IPS DF 4.7 (cell line): ENCODE results near the gene PROZ.

Experiments
- DNase-seq: peaks from one replicate; pipeline ENCODE4 v3.0.0-alpha.2; 2013; ENCODE audit warnings: low spot score; ENCODE audit errors: extremely low read depth

Gene PROZ

GRCh38 chr13:113176822-113177221 lies 18.4 kb downstream of the PROZ start:
- DNase-seq, result no peak

GRCh38 chr13:113178070-113178895 lies 19.8 kb downstream of the PROZ start:
- DNase-seq, result no peak

GRCh38 chr13:113178896-113179167 lies 20.4 kb downstream of the PROZ start:
- DNase-seq, result no peak

- no peak for DNase-seq
These were observed 21.2 kb downstream of the PROZ start for GRCh38 chr13:113179374-113180230.

- no peak for DNase-seq
These were observed 23.6 kb downstream of the PROZ start for GRCh38 chr13:113182046-113182445.

- no peak for DNase-seq
These were observed 25.1 kb downstream of the PROZ start for GRCh38 chr13:113183450-113184129.

- no peak for DNase-seq
These were observed 26.4 kb downstream of the PROZ start for GRCh38 chr13:113184568-113185440.

GRCh38 chr13:113186061-113186900 lies 27.8 kb downstream of the PROZ start:
- DNase-seq, result no peak

GRCh38 chr13:113187263-113187669 lies 28.8 kb downstream of the PROZ start:
- no peak for DNase-seq

- no peak for DNase-seq
These were observed 29.6 kb downstream of the PROZ start for GRCh38 chr13:113187883-113188665.

GRCh38 chr13:113190181-113190580 lies 31.7 kb downstream of the PROZ start:
- DNase-seq, result no peak

GRCh38 chr13:113192279-113192678 lies 33.8 kb downstream of the PROZ start:
- DNase-seq, result no peak

- no peak for DNase-seq
These were observed 34.5 kb downstream of the PROZ start for GRCh38 chr13:113192902-113193301.

- DNase-seq, result no peak
These were observed 36.9 kb downstream of the PROZ start for GRCh38 chr13:113195360-113195759.

GRCh38 chr13:113196970-113197737 lies 38.7 kb downstream of the PROZ start:
- no peak for DNase-seq

GRCh38 chr13:113201815-113202214 lies 43.4 kb downstream of the PROZ start:
- DNase-seq, result no peak

GRCh38 chr13:113202912-113203311 lies 44.5 kb downstream of the PROZ start:
- no peak for DNase-seq

- DNase-seq, result no peak
These were observed 45.3 kb downstream of the PROZ start for GRCh38 chr13:113203507-113204377.
